ENCODE data around the gene MECR.
"Not testable (repeated sequence)": the region's sequence is repeated elsewhere in the genome, so short reads cannot be mapped to it uniquely, and the experiment has no call there.

The MECR gene

DNA sequence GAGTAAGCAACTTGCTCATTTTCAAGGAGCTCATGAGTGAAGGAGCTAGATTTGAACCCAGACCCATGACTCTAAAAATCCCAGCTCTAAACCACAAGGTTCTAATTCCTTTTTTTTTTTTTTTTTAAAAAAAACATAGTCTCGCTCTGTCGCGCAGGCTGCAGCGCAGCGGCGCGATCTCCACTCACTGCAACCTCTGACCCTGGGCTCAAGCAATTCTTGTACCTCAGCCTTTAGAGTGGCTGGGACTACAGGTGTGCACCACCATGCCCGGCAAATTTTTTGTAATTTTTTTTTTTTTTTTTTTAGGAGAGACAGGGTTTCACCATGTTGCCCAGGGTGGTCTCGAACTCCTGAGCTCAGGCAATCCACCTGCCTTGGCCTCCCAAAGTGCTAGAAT is 62.8 kb downstream of the MECR start:
- Histone ChIP-seq H3K9me3 (ENCODE audit: control insufficient read depth in 2 of 2, low read length in 2 of 2) (no peaks in the 10 kb centered on the region), H3K9ac (ENCODE audit: low read length in 2 of 2) (no peak overlapping the region), H3K4me3 (ENCODE audit: low read length in 2 of 2) (no peak overlapping the region), H3K27me3 (ENCODE audit: control insufficient read depth in 1 of 2, insufficient read depth in 2 of 2, low read length in 2 of 2) (no peaks in the 10 kb centered on the region), H3K36me3 (ENCODE audit: control insufficient read depth in 2 of 2, insufficient read depth in 2 of 2, low read length in 2 of 2) (peaks cover 19 to 26% of the 10 kb centered on the region in 2 donors), H3K27ac (ENCODE audit: low read length) (no peak overlapping the region), H3K4me1 (ENCODE audit: control insufficient read depth, insufficient read depth, low read length) (peaks cover 4% of the 10 kb centered on the region)

GRCh38 chr1:29166291-29166878 is 64.3 kb downstream of the MECR start:
- H3K27ac ChIP-seq (ENCODE audit: low read length) = no peak overlapping the region
- H3K9me3 ChIP-seq (ENCODE audit: control insufficient read depth in 2 of 2, low read length in 2 of 2) = no peaks in the 10 kb centered on the region
- H3K36me3 ChIP-seq (ENCODE audit: control insufficient read depth in 2 of 2, insufficient read depth in 2 of 2, low read length in 2 of 2) = peaks cover 19 to 29% of the 10 kb centered on the region in 2 donors
- H3K4me1 ChIP-seq (ENCODE audit: control insufficient read depth, insufficient read depth, low read length) = peaks cover 4% of the 10 kb centered on the region
- no peaks in the 10 kb centered on the region for H3K27me3 ChIP-seq (ENCODE audit: control insufficient read depth in 1 of 2, insufficient read depth in 2 of 2, low read length in 2 of 2)
- no peak overlapping the region for H3K4me3 ChIP-seq (ENCODE audit: low read length in 2 of 2)
- no peak overlapping the region for H3K9ac ChIP-seq (ENCODE audit: low read length in 2 of 2)

DNA sequence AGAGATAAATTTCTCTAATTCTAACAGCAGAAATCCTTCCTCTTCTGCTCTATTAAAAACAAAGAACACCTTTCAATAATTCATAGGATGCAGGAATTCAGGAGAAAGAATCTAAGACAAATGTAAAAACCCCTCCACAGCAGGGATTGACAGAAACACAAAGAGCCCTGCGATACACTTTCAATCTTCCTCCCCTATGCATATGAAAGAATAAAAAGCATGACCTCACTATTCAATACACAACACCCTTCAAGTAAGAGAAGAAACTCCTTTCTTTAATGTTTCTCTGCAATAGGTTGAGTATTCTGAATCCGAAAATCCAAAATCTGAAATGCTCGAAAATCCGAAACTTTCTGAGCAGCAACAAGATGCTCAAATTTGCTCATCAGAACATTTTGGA is 66.1 kb downstream of the MECR start:
- peaks cover 27 to 32% of the 10 kb centered on the region in 2 donors for H3K36me3 ChIP-seq (ENCODE audit: control insufficient read depth in 2 of 2, insufficient read depth in 2 of 2, low read length in 2 of 2)
- no peak overlapping the region for H3K9ac ChIP-seq (ENCODE audit: low read length in 2 of 2)
- H3K27me3 ChIP-seq (ENCODE audit: control insufficient read depth in 1 of 2, insufficient read depth in 2 of 2, low read length in 2 of 2) = no peaks in the 10 kb centered on the region

DNA sequence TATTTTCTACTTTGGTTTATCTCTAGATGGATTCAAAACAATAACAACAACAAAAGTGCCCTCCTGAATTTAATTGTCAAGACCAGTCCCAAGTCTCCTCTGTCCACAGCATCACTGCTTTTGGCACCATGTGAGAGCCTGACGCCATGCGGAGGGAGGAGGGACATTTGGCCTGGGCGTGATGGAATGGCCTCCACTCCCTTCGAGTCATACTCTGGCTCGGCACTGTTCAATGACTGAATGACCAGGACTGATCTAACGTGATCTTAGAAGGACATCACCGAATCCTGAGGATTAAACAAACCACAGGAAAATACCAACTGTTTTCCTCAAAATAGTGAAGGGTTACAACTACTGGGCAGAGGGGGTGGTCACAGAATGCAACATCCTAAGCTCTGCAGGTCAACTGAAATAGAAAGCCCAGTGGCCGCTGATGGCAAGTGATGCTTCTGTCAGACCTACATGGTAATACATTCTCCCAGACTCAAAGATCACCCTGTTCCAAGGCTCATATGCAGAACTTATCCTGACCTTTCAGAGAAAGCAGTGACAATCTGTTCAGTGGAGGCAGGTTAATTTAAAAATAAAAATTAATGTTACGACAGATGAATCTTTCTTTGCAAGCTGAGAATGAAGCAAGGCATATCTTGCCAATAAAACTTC is 68.1 kb downstream of the MECR start:
- no peaks in the 10 kb centered on the region for H3K27me3 ChIP-seq (ENCODE audit: control insufficient read depth in 1 of 2, insufficient read depth in 2 of 2, low read length in 2 of 2)
- H3K9ac ChIP-seq (ENCODE audit: low read length in 2 of 2) = no peak overlapping the region
- H3K27ac ChIP-seq (ENCODE audit: low read length) = no peak overlapping the region
- peaks cover 33 to 40% of the 10 kb centered on the region in 2 donors for H3K36me3 ChIP-seq (ENCODE audit: control insufficient read depth in 2 of 2, insufficient read depth in 2 of 2, low read length in 2 of 2)
- H3K4me1 ChIP-seq (ENCODE audit: control insufficient read depth, insufficient read depth, low read length) = peaks cover 4% of the 10 kb centered on the region
- H3K4me3 ChIP-seq (ENCODE audit: low read length in 2 of 2) = no peak overlapping the region
- no peaks in the 10 kb centered on the region for H3K9me3 ChIP-seq (ENCODE audit: control insufficient read depth in 2 of 2, low read length in 2 of 2)

More for the DNA sequence above, 66.1 kb downstream of the MECR start:
- Histone ChIP-seq H3K9me3 (ENCODE audit: control insufficient read depth in 2 of 2, low read length in 2 of 2) (no peaks in the 10 kb centered on the region), H3K27ac (ENCODE audit: low read length) (no peak overlapping the region), H3K4me1 (ENCODE audit: control insufficient read depth, insufficient read depth, low read length) (peaks cover 4% of the 10 kb centered on the region), H3K4me3 (ENCODE audit: low read length in 2 of 2) (no peak overlapping the region)

DNA sequence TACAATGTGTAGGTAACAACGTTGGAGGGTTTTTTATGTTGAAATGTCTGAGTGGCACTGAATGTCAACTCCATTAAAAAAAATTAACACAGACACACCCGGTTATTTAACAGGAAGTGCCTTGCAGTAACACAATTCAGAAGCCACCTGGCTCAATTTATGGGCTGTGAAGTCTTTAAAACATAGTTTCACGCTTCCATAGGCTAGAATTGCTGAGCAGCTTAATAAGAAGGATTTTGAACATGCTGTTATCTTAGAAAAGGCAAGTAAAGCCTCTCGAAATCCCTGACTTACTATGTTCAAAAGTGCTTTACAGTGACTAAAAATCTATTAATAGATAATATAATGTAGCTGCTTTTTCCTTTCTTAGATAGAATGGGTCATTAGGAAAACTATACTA is 68.7 kb downstream of the MECR start:
- Histone ChIP-seq H3K9ac (ENCODE audit: low read length in 2 of 2) (no peak overlapping the region), H3K4me1 (ENCODE audit: control insufficient read depth, insufficient read depth, low read length) (peaks cover 8% of the 10 kb centered on the region), H3K27me3 (ENCODE audit: control insufficient read depth in 1 of 2, insufficient read depth in 2 of 2, low read length in 2 of 2) (no peaks in the 10 kb centered on the region), H3K9me3 (ENCODE audit: control insufficient read depth in 2 of 2, low read length in 2 of 2) (no peaks in the 10 kb centered on the region), H3K4me3 (ENCODE audit: low read length in 2 of 2) (no peak overlapping the region), H3K27ac (ENCODE audit: low read length) (no peak overlapping the region), H3K36me3 (ENCODE audit: control insufficient read depth in 2 of 2, insufficient read depth in 2 of 2, low read length in 2 of 2) (peaks cover 37 to 40% of the 10 kb centered on the region in 2 donors)

GRCh38 chr1:29159773-29160172 is 71.0 kb downstream of the MECR start:
- H3K36me3 ChIP-seq (ENCODE audit: control insufficient read depth in 2 of 2, insufficient read depth in 2 of 2, low read length in 2 of 2) = peaks cover 21 to 24% of the 10 kb centered on the region in 2 donors
- H3K4me3 ChIP-seq (ENCODE audit: low read length in 2 of 2) = no peak overlapping the region
- no peaks in the 10 kb centered on the region for H3K9me3 ChIP-seq (ENCODE audit: control insufficient read depth in 2 of 2, low read length in 2 of 2)
- H3K27me3 ChIP-seq (ENCODE audit: control insufficient read depth in 1 of 2, insufficient read depth in 2 of 2, low read length in 2 of 2) = no peaks in the 10 kb centered on the region
- peaks cover 12% of the 10 kb centered on the region for H3K4me1 ChIP-seq (ENCODE audit: control insufficient read depth, insufficient read depth, low read length)
- no peak overlapping the region for H3K9ac ChIP-seq (ENCODE audit: low read length in 2 of 2)
- no peak overlapping the region for H3K27ac ChIP-seq (ENCODE audit: low read length)

GRCh38 chr1:29157269-29157601 is 73.5 kb downstream of the MECR start:
- peak overlapping the region; percentile 6 for H3K27ac ChIP-seq (ENCODE audit: low read length)
- H3K9ac ChIP-seq (ENCODE audit: low read length in 2 of 2) = no peak overlapping the region
- H3K36me3 ChIP-seq (ENCODE audit: control insufficient read depth in 2 of 2, insufficient read depth in 2 of 2, low read length in 2 of 2) = peaks cover 30 to 38% of the 10 kb centered on the region in 2 donors
- H3K27me3 ChIP-seq (ENCODE audit: control insufficient read depth in 1 of 2, insufficient read depth in 2 of 2, low read length in 2 of 2) = no peaks in the 10 kb centered on the region
- H3K4me1 ChIP-seq (ENCODE audit: control insufficient read depth, insufficient read depth, low read length) = peaks cover 12% of the 10 kb centered on the region
- H3K4me3 ChIP-seq (ENCODE audit: low read length in 2 of 2) = no peak overlapping the region
- no peaks in the 10 kb centered on the region for H3K9me3 ChIP-seq (ENCODE audit: control insufficient read depth in 2 of 2, low read length in 2 of 2)

DNA sequence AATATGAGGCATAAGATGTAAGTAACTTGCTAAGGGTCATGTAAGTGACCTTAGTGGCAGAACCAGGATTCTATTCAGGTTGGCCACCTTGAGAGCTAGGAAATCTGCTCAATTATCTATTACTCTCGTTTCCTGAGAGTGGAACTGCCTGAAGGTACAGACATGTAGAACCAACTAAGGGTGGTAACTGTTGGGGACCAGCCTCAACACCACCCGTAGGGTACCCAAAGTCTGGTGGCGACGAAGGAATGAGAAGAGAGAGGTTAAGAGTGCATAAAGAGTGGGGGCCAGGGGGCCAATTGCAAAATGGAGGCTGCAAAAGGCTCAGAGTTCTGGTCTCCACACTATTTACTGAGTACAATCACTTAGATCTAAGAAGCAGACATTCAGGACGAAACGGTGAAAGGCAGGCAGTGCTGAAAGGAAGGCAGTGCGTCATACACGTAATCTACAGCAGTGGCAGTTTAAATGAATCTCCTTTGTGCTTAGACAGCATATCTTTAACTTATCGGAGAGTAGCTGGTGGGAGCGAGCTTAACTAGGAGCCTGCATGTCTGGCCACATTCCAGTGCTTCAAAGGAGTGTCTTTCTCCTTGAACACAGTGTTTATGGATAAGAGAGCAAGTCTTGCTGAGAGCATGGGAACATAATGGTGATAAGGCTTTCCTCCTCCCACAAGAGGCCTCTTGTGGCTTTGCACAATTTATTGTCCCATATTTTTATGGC is 74.0 kb downstream of the MECR start:
- H3K4me1 ChIP-seq (ENCODE audit: control insufficient read depth, insufficient read depth, low read length) = peaks cover 12% of the 10 kb centered on the region
- H3K9ac ChIP-seq (ENCODE audit: low read length in 2 of 2) = peak overlapping the region in 1 of 2 donors; percentile 21
- H3K27ac ChIP-seq (ENCODE audit: low read length) = peak overlapping the region; percentile 6
- peaks cover 35 to 43% of the 10 kb centered on the region in 2 donors for H3K36me3 ChIP-seq (ENCODE audit: control insufficient read depth in 2 of 2, insufficient read depth in 2 of 2, low read length in 2 of 2)
- H3K9me3 ChIP-seq (ENCODE audit: control insufficient read depth in 2 of 2, low read length in 2 of 2) = no peaks in the 10 kb centered on the region
- H3K27me3 ChIP-seq (ENCODE audit: control insufficient read depth in 1 of 2, insufficient read depth in 2 of 2, low read length in 2 of 2) = no peaks in the 10 kb centered on the region
- H3K4me3 ChIP-seq (ENCODE audit: low read length in 2 of 2) = no peak overlapping the region

- H3K27me3 ChIP-seq (ENCODE audit: control insufficient read depth in 1 of 2, insufficient read depth in 2 of 2, low read length in 2 of 2) = no peaks in the 10 kb centered on the region
- no peak overlapping the region for H3K4me3 ChIP-seq (ENCODE audit: low read length in 2 of 2)
- H3K9me3 ChIP-seq (ENCODE audit: control insufficient read depth in 2 of 2, low read length in 2 of 2) = no peaks in the 10 kb centered on the region
- no peak overlapping the region for H3K27ac ChIP-seq (ENCODE audit: low read length)
- no peak overlapping the region for H3K9ac ChIP-seq (ENCODE audit: low read length in 2 of 2)
- peaks cover 9% of the 10 kb centered on the region for H3K4me1 ChIP-seq (ENCODE audit: control insufficient read depth, insufficient read depth, low read length)
- H3K36me3 ChIP-seq (ENCODE audit: control insufficient read depth in 2 of 2, insufficient read depth in 2 of 2, low read length in 2 of 2) = peaks cover 56 to 58% of the 10 kb centered on the region in 2 donors
Observed at GRCh38 chr1:29152046-29152805, 78.5 kb downstream of the MECR start.

GRCh38 chr1:29150346-29150745 is 80.4 kb downstream of the MECR start:
- H3K9me3 ChIP-seq (ENCODE audit: control insufficient read depth in 2 of 2, low read length in 2 of 2) = not testable (repeated sequence)

More at GRCh38 chr1:29150346-29150745, 80.4 kb downstream of the MECR start:
- H3K27me3 ChIP-seq (ENCODE audit: control insufficient read depth in 1 of 2, insufficient read depth in 2 of 2, low read length in 2 of 2); H3K9ac ChIP-seq (ENCODE audit: low read length in 2 of 2); H3K4me1 ChIP-seq (ENCODE audit: control insufficient read depth, insufficient read depth, low read length); H3K27ac ChIP-seq (ENCODE audit: low read length); H3K4me3 ChIP-seq (ENCODE audit: low read length in 2 of 2): not testable (repeated sequence)
- H3K36me3 ChIP-seq (ENCODE audit: control insufficient read depth in 2 of 2, insufficient read depth in 2 of 2, low read length in 2 of 2) = peaks cover 64 to 73% of the 10 kb centered on the region in 2 donors

Measured in stomach smooth muscle (tissue), 2 donors.